HG02884 (cell line): ENCODE results near the gene CDC73.
"Not testable (repeated sequence)": the region's sequence is repeated elsewhere in the genome, so short reads cannot be mapped to it uniquely, and the experiment has no call there.

Source experiments
- ATAC-seq: cut with Tn5 transposase; IDR thresholded peaks from one replicate; pipeline ENCODE4 v1.9.1; 2021; ENCODE audit warnings: mild to moderate bottlenecking, moderate library complexity; ENCODE audit not compliant: unreplicated experiment

CDC73 gene

GRCh38 chr1:193275773-193276172, 153.9 kb downstream of the CDC73 start:
- ATAC-seq: no peak

GRCh38 chr1:193278968-193279367, 157.1 kb downstream of the CDC73 start:
- ATAC-seq: no peak

GRCh38 chr1:193281894-193282293, 160.1 kb downstream of the CDC73 start:
- no peak for ATAC-seq

GRCh38 chr1:193283016-193283415, 161.2 kb downstream of the CDC73 start:
- ATAC-seq: no peak

- ATAC-seq: no peak
Measured at GRCh38 chr1:193284219-193284618, 162.4 kb downstream of the CDC73 start.

GRCh38 chr1:193285641-193286040, 163.8 kb downstream of the CDC73 start:
- no peak for ATAC-seq

- not testable (repeated sequence) for ATAC-seq
Measured at GRCh38 chr1:193288548-193289080, 166.8 kb downstream of the CDC73 start.

- no peak for ATAC-seq
Measured at GRCh38 chr1:193293726-193294125, 171.9 kb downstream of the CDC73 start.

GRCh38 chr1:193299038-193299437, 177.2 kb downstream of the CDC73 start:
- ATAC-seq: no peak

- no peak for ATAC-seq
Measured at GRCh38 chr1:193301746-193302145, 179.9 kb downstream of the CDC73 start.

- no peak for ATAC-seq
Measured at GRCh38 chr1:193303849-193304248, 182.0 kb downstream of the CDC73 start.
